ENCODE results near the gene LSM8.
"Not testable (repeated sequence)": the region's sequence is repeated elsewhere in the genome, so short reads cannot be mapped to it uniquely, and the experiment has no call there.

LSM8 gene

GRCh38 chr7:118183786-118184564, at the start of gene LSM8:
TSS of gene LSM8 (plus strand) at chr7:118184164. CDS start at chr7:118184224, 60 bp downstream.
- H3K4me1 Mint-ChIP-seq (ENCODE audit: low read depth): peaks cover 47% of the 10 kb centered on the region

GRCh38 chr7:118134420-118134819, 49.5 kb upstream of the LSM8 start:
- peaks cover 15% of the 10 kb centered on the region for H3K27me3 Mint-ChIP-seq
- not testable (repeated sequence) for H3K9me3 Mint-ChIP-seq; H3K4me1 Mint-ChIP-seq (ENCODE audit: low read depth); H3K27ac Mint-ChIP-seq; H3K4me3 Mint-ChIP-seq; H3K36me3 Mint-ChIP-seq (ENCODE audit: low read depth)

More at GRCh38 chr7:118183786-118184564, at the start of gene LSM8:
- peak within 1 kb of the TSS; percentile 100 for H3K27ac Mint-ChIP-seq
- no peaks in the 10 kb centered on the region for H3K9me3 Mint-ChIP-seq
- H3K27me3 Mint-ChIP-seq: no peaks in the 10 kb centered on the region
- peaks cover 50% of the 10 kb centered on the region for H3K36me3 Mint-ChIP-seq (ENCODE audit: low read depth)
- H3K4me3 Mint-ChIP-seq: peak within 1 kb of the TSS; percentile 99

- peaks cover 20% of the 10 kb centered on the region for H3K27me3 Mint-ChIP-seq
- H3K36me3 Mint-ChIP-seq (ENCODE audit: low read depth): no peaks in the 10 kb centered on the region
- no peaks in the 10 kb centered on the region for H3K4me1 Mint-ChIP-seq (ENCODE audit: low read depth)
- H3K27ac Mint-ChIP-seq: no peak overlapping the region
- H3K9me3 Mint-ChIP-seq: no peaks in the 10 kb centered on the region
- no peak overlapping the region for H3K4me3 Mint-ChIP-seq
These were observed 43.5 kb upstream of the LSM8 start for GRCh38 chr7:118140468-118140867.

- no peaks in the 10 kb centered on the region for H3K36me3 Mint-ChIP-seq (ENCODE audit: low read depth)
- H3K27me3 Mint-ChIP-seq: peaks cover 20% of the 10 kb centered on the region
- H3K4me1 Mint-ChIP-seq (ENCODE audit: low read depth): no peaks in the 10 kb centered on the region
- no peaks in the 10 kb centered on the region for H3K9me3 Mint-ChIP-seq
- H3K27ac Mint-ChIP-seq: no peak overlapping the region
- H3K4me3 Mint-ChIP-seq: no peak overlapping the region
These were observed 42.0 kb upstream of the LSM8 start for GRCh38 chr7:118142012-118142411.

GRCh38 chr7:118148930-118149329, 35.0 kb upstream of the LSM8 start:
- H3K27ac Mint-ChIP-seq: no peak overlapping the region
- peaks cover 19% of the 10 kb centered on the region for H3K27me3 Mint-ChIP-seq

GRCh38 chr7:118149394-118149793, 34.6 kb upstream of the LSM8 start:
- no peaks in the 10 kb centered on the region for H3K9me3 Mint-ChIP-seq
- no peaks in the 10 kb centered on the region for H3K36me3 Mint-ChIP-seq (ENCODE audit: low read depth)
- no peak overlapping the region for H3K4me3 Mint-ChIP-seq
- no peaks in the 10 kb centered on the region for H3K4me1 Mint-ChIP-seq (ENCODE audit: low read depth)
- H3K27ac Mint-ChIP-seq: no peak overlapping the region
- H3K27me3 Mint-ChIP-seq: peaks cover 22% of the 10 kb centered on the region

More at GRCh38 chr7:118148930-118149329, 35.0 kb upstream of the LSM8 start:
- Mint-ChIP-seq H3K4me3 (no peak overlapping the region), H3K9me3 (no peaks in the 10 kb centered on the region), H3K36me3 (ENCODE audit: low read depth) (no peaks in the 10 kb centered on the region), H3K4me1 (ENCODE audit: low read depth) (no peaks in the 10 kb centered on the region)

GRCh38 chr7:118151671-118152070, 32.3 kb upstream of the LSM8 start:
- Mint-ChIP-seq H3K27ac (no peak overlapping the region), H3K4me3 (no peak overlapping the region), H3K4me1 (ENCODE audit: low read depth) (no peaks in the 10 kb centered on the region), H3K27me3 (peaks cover 32% of the 10 kb centered on the region), H3K36me3 (ENCODE audit: low read depth) (no peaks in the 10 kb centered on the region), H3K9me3 (no peaks in the 10 kb centered on the region)

- H3K36me3 Mint-ChIP-seq (ENCODE audit: low read depth): no peaks in the 10 kb centered on the region
- H3K4me1 Mint-ChIP-seq (ENCODE audit: low read depth): no peaks in the 10 kb centered on the region
- no peaks in the 10 kb centered on the region for H3K9me3 Mint-ChIP-seq
- peaks cover 32% of the 10 kb centered on the region for H3K27me3 Mint-ChIP-seq
- no peak overlapping the region for H3K4me3 Mint-ChIP-seq
- no peak overlapping the region for H3K27ac Mint-ChIP-seq
These were observed 31.8 kb upstream of the LSM8 start for GRCh38 chr7:118152149-118152548.

GRCh38 chr7:118152654-118153053, 31.3 kb upstream of the LSM8 start:
- Mint-ChIP-seq H3K27ac (no peak overlapping the region), H3K4me1 (ENCODE audit: low read depth) (no peaks in the 10 kb centered on the region), H3K27me3 (peaks cover 32% of the 10 kb centered on the region), H3K4me3 (no peak overlapping the region), H3K36me3 (ENCODE audit: low read depth) (no peaks in the 10 kb centered on the region), H3K9me3 (no peaks in the 10 kb centered on the region)

- Mint-ChIP-seq H3K36me3 (ENCODE audit: low read depth) (peaks cover 5% of the 10 kb centered on the region), H3K27me3 (peaks cover 32% of the 10 kb centered on the region), H3K4me1 (ENCODE audit: low read depth) (no peaks in the 10 kb centered on the region), H3K4me3 (no peak overlapping the region), H3K27ac (no peak overlapping the region), H3K9me3 (peaks cover 4% of the 10 kb centered on the region)
These were observed 30.3 kb upstream of the LSM8 start for GRCh38 chr7:118153551-118154177.

- peaks cover 5% of the 10 kb centered on the region for H3K36me3 Mint-ChIP-seq (ENCODE audit: low read depth)
- H3K4me3 Mint-ChIP-seq: no peak overlapping the region
These were observed 25.2 kb upstream of the LSM8 start for GRCh38 chr7:118158766-118159165.

GRCh38 chr7:118169146-118169545, 14.8 kb upstream of the LSM8 start:
- H3K27ac Mint-ChIP-seq: no peak overlapping the region
- H3K4me1 Mint-ChIP-seq (ENCODE audit: low read depth): no peaks in the 10 kb centered on the region
- peaks cover 63% of the 10 kb centered on the region for H3K27me3 Mint-ChIP-seq
- H3K9me3 Mint-ChIP-seq: no peaks in the 10 kb centered on the region
- H3K4me3 Mint-ChIP-seq: no peak overlapping the region
- H3K36me3 Mint-ChIP-seq (ENCODE audit: low read depth): no peaks in the 10 kb centered on the region

More at GRCh38 chr7:118158766-118159165, 25.2 kb upstream of the LSM8 start:
- H3K27me3 Mint-ChIP-seq: peaks cover 24% of the 10 kb centered on the region
- no peak overlapping the region for H3K27ac Mint-ChIP-seq
- peaks cover 8% of the 10 kb centered on the region for H3K9me3 Mint-ChIP-seq
- H3K4me1 Mint-ChIP-seq (ENCODE audit: low read depth): no peaks in the 10 kb centered on the region

GRCh38 chr7:118175740-118176139, 8.2 kb upstream of the LSM8 start:
- no peaks in the 10 kb centered on the region for H3K9me3 Mint-ChIP-seq
- H3K36me3 Mint-ChIP-seq (ENCODE audit: low read depth): no peaks in the 10 kb centered on the region

GRCh38 chr7:118179191-118179590, 4.8 kb upstream of the LSM8 start:
- Mint-ChIP-seq H3K27ac (no peak overlapping the region), H3K9me3 (no peaks in the 10 kb centered on the region), H3K4me3 (no peak overlapping the region), H3K4me1 (ENCODE audit: low read depth) (peaks cover 17% of the 10 kb centered on the region), H3K36me3 (ENCODE audit: low read depth) (peaks cover 7% of the 10 kb centered on the region), H3K27me3 (peaks cover 2% of the 10 kb centered on the region)

More at GRCh38 chr7:118175740-118176139, 8.2 kb upstream of the LSM8 start:
- no peak overlapping the region for H3K27ac Mint-ChIP-seq
- H3K27me3 Mint-ChIP-seq: peaks cover 26% of the 10 kb centered on the region
- no peak overlapping the region for H3K4me3 Mint-ChIP-seq
- no peaks in the 10 kb centered on the region for H3K4me1 Mint-ChIP-seq (ENCODE audit: low read depth)

GRCh38 chr7:118182593-118183427, 1.2 kb upstream of the LSM8 start:
- Mint-ChIP-seq H3K4me3 (peak overlapping the region; percentile 99), H3K36me3 (ENCODE audit: low read depth) (peaks cover 38% of the 10 kb centered on the region), H3K9me3 (no peaks in the 10 kb centered on the region), H3K27me3 (no peaks in the 10 kb centered on the region), H3K4me1 (ENCODE audit: low read depth) (peaks cover 47% of the 10 kb centered on the region), H3K27ac (peak overlapping the region; percentile 100)
